HL-60/S4 (cell line): Measurements from ENCODE around the gene COMMD6.

Experiments
- in situ Hi-C: fragments of 300-500 bp; cut with MboI; formaldehyde crosslinking; loops from 2 replicates; pipeline ENCODE4 v1.14.3; 2022; ENCODE audit warnings: low sequenced_read_pairs

Gene COMMD6

DNA sequence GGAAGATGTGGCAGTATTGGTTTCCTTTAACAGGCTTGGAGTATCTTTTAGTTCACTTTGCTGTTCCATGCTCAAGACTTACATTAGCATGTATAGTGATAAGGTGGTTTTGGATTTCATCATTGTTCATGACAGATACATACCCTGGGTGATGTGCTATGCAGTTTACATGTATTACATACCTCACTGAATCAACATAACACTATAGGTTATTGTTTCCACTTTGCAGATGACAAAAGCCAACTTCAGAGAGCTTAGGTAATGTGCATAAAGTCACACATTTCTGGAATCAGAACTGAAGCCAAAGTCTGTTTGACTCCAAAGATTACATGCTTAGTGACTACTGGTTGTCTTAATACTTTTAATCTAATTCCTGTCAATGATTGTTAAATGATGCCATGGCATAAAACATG, 7.1 kb downstream of the COMMD6 start:
- in situ Hi-C loops, result no loop called here

DNA sequence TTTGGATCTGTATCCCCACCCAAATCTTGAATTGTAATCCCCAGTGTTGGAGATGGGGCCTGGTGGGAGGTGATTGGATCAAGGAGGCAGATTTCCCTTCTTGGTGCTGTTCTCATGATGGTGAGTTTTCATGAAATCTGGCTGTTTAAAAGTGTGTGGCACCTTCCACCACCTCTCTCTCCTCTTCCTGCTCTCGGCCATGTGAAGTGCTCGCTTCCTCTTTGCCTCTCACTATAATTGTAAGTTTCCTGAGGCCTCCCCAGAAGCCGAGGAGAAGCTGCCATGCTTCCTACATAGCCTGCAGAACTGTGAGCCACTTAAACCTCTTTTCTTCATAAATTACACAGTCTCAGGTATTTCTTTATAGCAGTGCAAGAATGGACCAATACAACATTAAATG, 15.7 kb downstream of the COMMD6 start:
- in situ Hi-C loops, result no loop called here

- in situ Hi-C loops, result no loop called here
Measured at GRCh38 chr13:75518439-75519088, 19.1 kb downstream of the COMMD6 start.

- in situ Hi-C loops, result no loop called here
Measured at GRCh38 chr13:75514080-75514995, 23.3 kb downstream of the COMMD6 start.

- in situ Hi-C loops, result no loop called here
Measured at GRCh38 chr13:75513271-75513670, 24.4 kb downstream of the COMMD6 start.

- in situ Hi-C loops, result no loop called here
Measured at GRCh38 chr13:75512253-75512652, 25.4 kb downstream of the COMMD6 start.

GRCh38 chr13:75511051-75511625, 26.5 kb downstream of the COMMD6 start:
- in situ Hi-C loops, result no loop called here

GRCh38 chr13:75508002-75508548, 29.6 kb downstream of the COMMD6 start:
- in situ Hi-C loops, result no loop called here

GRCh38 chr13:75507027-75508001, 30.3 kb downstream of the COMMD6 start:
- in situ Hi-C loops, result no loop called here

DNA sequence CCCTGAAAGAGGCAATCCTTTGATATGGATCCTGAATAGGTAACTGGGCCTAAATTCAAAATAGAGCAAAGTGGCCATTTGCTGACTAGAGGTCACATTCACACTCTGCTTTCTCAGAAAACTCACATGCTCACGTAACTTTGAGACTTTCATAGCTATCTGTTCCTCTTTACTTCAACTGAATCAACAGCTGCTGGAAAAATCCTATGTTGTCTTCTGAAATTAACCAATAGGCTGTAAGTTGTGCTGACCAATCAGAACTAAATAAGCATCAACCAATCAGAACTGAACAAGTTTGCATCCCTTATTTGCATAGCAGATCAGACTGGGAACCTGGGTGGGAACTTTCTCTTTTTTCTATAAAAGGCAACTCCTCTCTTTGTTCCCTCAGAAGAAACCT, 31.6 kb downstream of the COMMD6 start:
- in situ Hi-C loops, result no loop called here

DNA sequence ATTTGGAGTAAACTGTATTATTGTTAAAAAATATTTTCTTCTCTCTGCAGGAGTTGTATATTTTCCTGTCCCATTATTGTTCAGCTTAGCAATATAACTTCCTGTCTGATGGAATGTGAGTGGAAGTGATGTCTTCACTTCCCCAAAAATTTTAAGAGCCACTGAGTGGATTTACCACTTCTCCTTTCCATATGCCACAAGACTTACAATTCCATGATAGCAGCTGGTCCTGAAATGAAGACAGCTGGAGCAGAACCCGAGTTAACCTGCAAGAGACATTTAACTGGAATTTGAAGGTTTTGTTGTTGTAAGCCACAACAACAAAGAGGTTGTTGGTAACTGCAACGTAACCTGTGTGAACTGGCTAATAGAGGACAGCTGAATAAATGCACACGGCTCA, 32.3 kb downstream of the COMMD6 start:
- in situ Hi-C loops, result no loop called here

- in situ Hi-C loops, result no loop called here
Measured at GRCh38 chr13:75495938-75496337, 41.7 kb downstream of the COMMD6 start.

DNA sequence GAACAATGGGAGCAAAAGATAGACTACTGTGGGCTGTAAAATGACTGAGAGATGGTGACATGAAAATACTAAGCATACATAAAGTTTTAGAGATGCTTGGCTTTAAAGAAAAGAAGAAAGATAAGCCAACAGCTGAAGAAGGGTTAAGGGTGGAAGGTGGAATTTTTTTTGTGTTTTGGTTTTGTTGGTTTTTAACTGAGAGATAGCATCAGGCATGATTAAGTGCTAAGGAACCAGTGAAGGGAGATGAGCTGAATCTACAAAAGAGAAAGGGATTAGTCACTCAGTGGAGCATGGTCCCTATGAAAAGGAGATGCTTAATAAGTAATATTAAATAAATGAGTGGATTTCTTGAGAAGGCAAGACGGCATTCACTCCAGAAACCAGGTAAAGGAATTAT, 43.1 kb downstream of the COMMD6 start:
- in situ Hi-C loops, result no loop called here

DNA sequence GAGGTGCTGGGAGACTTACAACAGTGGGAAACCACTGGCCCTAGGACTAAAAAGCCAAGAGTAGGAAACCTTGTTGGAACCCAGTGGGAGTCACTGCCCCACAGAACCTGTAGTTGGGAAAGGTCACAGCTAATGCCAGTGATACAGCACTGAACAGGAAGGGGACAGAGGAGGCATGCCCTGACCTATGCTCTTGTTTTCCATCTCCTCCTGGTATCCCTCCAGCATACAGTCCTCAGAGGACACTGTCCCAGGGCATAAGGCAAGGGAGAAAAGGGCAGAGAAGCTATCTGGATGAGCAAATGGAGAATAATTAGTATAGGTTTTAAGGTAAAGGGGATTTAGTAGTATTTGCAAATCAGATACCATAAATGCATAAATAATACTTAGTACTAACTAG, 44.5 kb downstream of the COMMD6 start:
- in situ Hi-C loops, result no loop called here

- in situ Hi-C loops, result no loop called here
Measured at GRCh38 chr13:75492389-75492788, 45.3 kb downstream of the COMMD6 start.

DNA sequence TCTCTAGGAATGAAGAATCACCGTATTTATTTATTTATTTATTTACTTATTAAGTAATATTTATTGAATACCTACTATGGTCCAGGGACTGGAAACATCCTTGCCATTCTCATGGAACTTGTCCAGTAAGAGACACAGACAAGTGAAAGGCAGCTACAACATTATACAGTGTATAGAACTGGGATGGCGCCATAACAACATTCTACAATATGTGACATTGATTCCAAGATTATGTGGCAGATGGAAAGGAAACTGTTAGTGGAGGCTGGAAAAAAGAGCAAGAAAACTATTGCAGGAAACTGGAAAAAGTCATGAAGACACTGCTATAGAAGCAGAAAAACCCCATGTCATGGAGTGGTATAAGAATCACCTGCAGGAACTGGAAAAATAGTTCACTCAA, 46.3 kb downstream of the COMMD6 start:
- in situ Hi-C loops, result no loop called here

- in situ Hi-C loops, result no loop called here
Measured at GRCh38 chr13:75489502-75490263, 48.0 kb downstream of the COMMD6 start.

- in situ Hi-C loops, result no loop called here
Measured at GRCh38 chr13:75486146-75487062, 51.2 kb downstream of the COMMD6 start.
